K562 (cell line): ENCODE data around the gene TSPAN16. TPM values are rescaled to one million over a fixed set of nuclear protein-coding genes. Genes with fewer than 3 reads are reported as not detected.
A peak's percentile ranks its signal among the peaks of the same experiment; 100 is the strongest.

ENCODE experiments used
- CGGBP1 ChIP-seq: fragments of 250-450 bp; sonication (Bioruptor Pico); IDR thresholded peaks from 2 replicates; pipeline ENCODE4 v1.9.0; 2021; ENCODE audit warnings: mild to moderate bottlenecking
- EHMT2 ChIP-seq: fragments of 450-650 bp; IDR thresholded peaks from 2 replicates; pipeline ENCODE4 v1.6.1; 2018; ENCODE audit warnings: antibody characterized with exemption
- FOXM1 ChIP-seq, 2 experiments: fragments of 450-650 bp in 1 of 2; sonication (generic) in 1 of 2; formaldehyde crosslinking in 1 of 2; IDR thresholded peaks; 2 replicates each; pipeline versions ENCODE4 v1.6.1 to v1.9.0; 2017 to 2022; ENCODE audit warnings: low read depth in 2 of 2, mild to moderate bottlenecking in 2 of 2, missing genetic modification reagents in 1 of 2, moderate library complexity in 1 of 2
- HDAC1 ChIP-seq, 2 experiments: fragments of 450-650 bp; IDR thresholded peaks; 2 replicates each; pipeline ENCODE4 v1.6.1; 2016 to 2017; ENCODE audit warnings: inconsistent platforms in 1 of 2, mild to moderate bottlenecking in 1 of 2, moderate library complexity in 1 of 2
- MLX ChIP-seq, 2 experiments: fragments of 450-650 bp in 1 of 2; sonication (generic) in 1 of 2; formaldehyde crosslinking; conservative IDR thresholded peaks; 2 replicates each; pipeline versions ENCODE4 v1.4.0 to v1.8.1; 2020 to 2022; ENCODE audit warnings: mild to moderate bottlenecking in 1 of 2, missing genetic modification reagents in 1 of 2
- NFE2 ChIP-seq: IDR thresholded peaks from 2 replicates; pipeline ENCODE4 v1.6.1; 2014; ENCODE audit warnings: antibody characterized with exemption, low read depth
- PHB ChIP-seq: fragments of 250-450 bp; sonication (Bioruptor Pico); IDR thresholded peaks from 2 replicates; pipeline ENCODE4 v1.5.0; 2021
- RBBP5 ChIP-seq: fragments of 200-600 bp; sonication (generic); IDR thresholded peaks from 2 replicates; pipeline ENCODE4 v1.6.1; 2012; ENCODE audit warnings: borderline replicate concordance, mild to moderate bottlenecking, low read length, control low read depth, inconsistent platforms; ENCODE audit not compliant: insufficient read depth, poor library complexity, severe bottlenecking
- SMARCC2 ChIP-seq: fragments of 450-650 bp; IDR thresholded peaks from 2 replicates; pipeline ENCODE4 v1.6.1; 2017; ENCODE audit warnings: antibody characterized with exemption, moderate library complexity, mild to moderate bottlenecking, low read depth
- TGIF2 ChIP-seq: sonication (generic); formaldehyde crosslinking; IDR thresholded peaks from 2 replicates; pipeline ENCODE4 v1.8.1; 2022; ENCODE audit warnings: mild to moderate bottlenecking, missing genetic modification reagents, moderate library complexity
- TRIM28 ChIP-seq: fragments of 450-650 bp; IDR thresholded peaks from 2 replicates; pipeline ENCODE4 v1.6.1; 2017
- ZC3H4 ChIP-seq: sonication (generic); formaldehyde crosslinking; IDR thresholded peaks from 2 replicates; pipeline ENCODE4 v1.9.0; 2021; ENCODE audit warnings: missing genetic modification reagents, borderline replicate concordance
- ZFP36 ChIP-seq: fragments of 150-350 bp; IDR thresholded peaks from 2 replicates; pipeline ENCODE4 v1.6.1; 2018; ENCODE audit warnings: low read length, low read depth; ENCODE audit not compliant: partially characterized antibody
- ZNF551 ChIP-seq: fragments of 250-450 bp; sonication (Bioruptor Pico); IDR thresholded peaks from 2 replicates; pipeline ENCODE4 v1.5.0; 2021; ENCODE audit warnings: mild to moderate bottlenecking, moderate library complexity
- polyA plus RNA-seq, 8 experiments: library from polyadenylated mRNA; depleted of rRNA in 4 of 8; stranded (reverse) in 5 of 8; unstranded in 3 of 8; fragments of >200 nt; fragmentation: Nextera tagmentation in 2 of 8; fragmentation: Illumina TruSeq in 1 of 8; extraction: Ambion mirVana in 2 of 8; extraction: Trizol in 1 of 8; gene quantifications; 2 replicates each; pipeline versions ENCODE4 v1.2.1 to v1.2.3, GENCODE V29; 2011 to 2014; ENCODE audit warnings: inconsistent platforms in 1 of 8, missing spikeins in 1 of 8
- total RNA-seq, 7 experiments: library from RNA; depleted of rRNA in 6 of 7; stranded (reverse); fragments of >200 nt in 6 of 7; fragmentation: Illumina TruSeq in 2 of 7; extraction: Trizol in 2 of 7; gene quantifications; 2 replicates each; pipeline versions ENCODE4 v1.2.1 to v1.2.3, GENCODE V29; 2011 to 2021; ENCODE audit warnings: low replicate concordance in 1 of 7
- TF ChIP-seq, protein P1 (sequence below): sonication (generic); formaldehyde crosslinking; IDR thresholded peaks from 2 replicates; pipeline ENCODE4 v1.8.1; 2023; ENCODE audit warnings: mild to moderate bottlenecking, missing genetic modification reagents
- TF ChIP-seq, protein P2 (sequence below), 2 experiments: fragments of 450-650 bp; formaldehyde crosslinking in 1 of 2; IDR thresholded peaks; 2 replicates each; pipeline versions ENCODE4 v1.4.0 to v1.6.1; 2014 to 2020; ENCODE audit warnings: mild to moderate bottlenecking in 2 of 2, borderline replicate concordance in 1 of 2, low read depth in 1 of 2

The TSPAN16 gene
- total and polyA plus RNA-seq, 9 of the 15 experiments (the other 6 are each of a cell fraction or from before 2014, with no cell fraction given), result not detected

DNA sequence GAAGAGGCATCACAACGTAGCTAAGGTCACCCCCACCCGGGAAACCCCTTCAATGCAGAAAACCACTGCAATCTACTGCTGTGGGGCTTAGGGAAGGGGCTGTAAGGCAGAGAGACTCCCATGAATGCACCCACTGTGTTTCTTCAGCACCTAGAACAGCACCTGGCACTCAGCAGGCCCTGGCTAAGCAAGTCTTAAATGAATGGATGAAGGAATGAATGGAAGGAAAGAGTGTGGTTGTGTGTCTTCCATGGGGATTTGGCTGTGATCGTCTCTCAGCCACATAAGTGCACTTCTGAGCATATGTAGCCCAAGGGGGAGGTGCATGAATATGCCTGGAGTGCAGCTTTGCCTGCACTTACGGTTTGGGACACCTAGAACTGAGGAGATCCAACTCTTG lies 53.2 kb downstream of the TSPAN16 start (continued):
- TF ChIP-seq HDAC1 (IDR thresholded peaks at IDR 0.05), result no peak
- TF ChIP-seq CGGBP1 (CRISPR knock-in tag), result no peak
- no peak for TF ChIP-seq FOXM1 (IDR thresholded peaks at IDR 0.05; ENCODE audit: low read depth)
- TF ChIP-seq FOXM1 (CRISPR knock-in tag; IDR thresholded peaks at IDR 0.05; ENCODE audit: low read depth), result no peak
- no peak for TF ChIP-seq MLX (CRISPR knock-in tag; conservative IDR thresholded peaks at IDR 0.05)
- no peak for TF ChIP-seq PHB (CRISPR knock-in tag)
- TF ChIP-seq ZNF551, result no peak
- TF ChIP-seq ZC3H4 (CRISPR knock-in tag), result no peak
- no peak for TF ChIP-seq SMARCC2
- no peak for TF ChIP-seq RBBP5
- TF ChIP-seq EHMT2, result peak; percentile 72
- TF ChIP-seq, protein P1, sequence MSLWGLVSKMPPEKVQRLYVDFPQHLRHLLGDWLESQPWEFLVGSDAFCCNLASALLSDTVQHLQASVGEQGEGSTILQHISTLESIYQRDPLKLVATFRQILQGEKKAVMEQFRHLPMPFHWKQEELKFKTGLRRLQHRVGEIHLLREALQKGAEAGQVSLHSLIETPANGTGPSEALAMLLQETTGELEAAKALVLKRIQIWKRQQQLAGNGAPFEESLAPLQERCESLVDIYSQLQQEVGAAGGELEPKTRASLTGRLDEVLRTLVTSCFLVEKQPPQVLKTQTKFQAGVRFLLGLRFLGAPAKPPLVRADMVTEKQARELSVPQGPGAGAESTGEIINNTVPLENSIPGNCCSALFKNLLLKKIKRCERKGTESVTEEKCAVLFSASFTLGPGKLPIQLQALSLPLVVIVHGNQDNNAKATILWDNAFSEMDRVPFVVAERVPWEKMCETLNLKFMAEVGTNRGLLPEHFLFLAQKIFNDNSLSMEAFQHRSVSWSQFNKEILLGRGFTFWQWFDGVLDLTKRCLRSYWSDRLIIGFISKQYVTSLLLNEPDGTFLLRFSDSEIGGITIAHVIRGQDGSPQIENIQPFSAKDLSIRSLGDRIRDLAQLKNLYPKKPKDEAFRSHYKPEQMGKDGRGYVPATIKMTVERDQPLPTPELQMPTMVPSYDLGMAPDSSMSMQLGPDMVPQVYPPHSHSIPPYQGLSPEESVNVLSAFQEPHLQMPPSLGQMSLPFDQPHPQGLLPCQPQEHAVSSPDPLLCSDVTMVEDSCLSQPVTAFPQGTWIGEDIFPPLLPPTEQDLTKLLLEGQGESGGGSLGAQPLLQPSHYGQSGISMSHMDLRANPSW, result no peak
- TF ChIP-seq, protein P2, sequence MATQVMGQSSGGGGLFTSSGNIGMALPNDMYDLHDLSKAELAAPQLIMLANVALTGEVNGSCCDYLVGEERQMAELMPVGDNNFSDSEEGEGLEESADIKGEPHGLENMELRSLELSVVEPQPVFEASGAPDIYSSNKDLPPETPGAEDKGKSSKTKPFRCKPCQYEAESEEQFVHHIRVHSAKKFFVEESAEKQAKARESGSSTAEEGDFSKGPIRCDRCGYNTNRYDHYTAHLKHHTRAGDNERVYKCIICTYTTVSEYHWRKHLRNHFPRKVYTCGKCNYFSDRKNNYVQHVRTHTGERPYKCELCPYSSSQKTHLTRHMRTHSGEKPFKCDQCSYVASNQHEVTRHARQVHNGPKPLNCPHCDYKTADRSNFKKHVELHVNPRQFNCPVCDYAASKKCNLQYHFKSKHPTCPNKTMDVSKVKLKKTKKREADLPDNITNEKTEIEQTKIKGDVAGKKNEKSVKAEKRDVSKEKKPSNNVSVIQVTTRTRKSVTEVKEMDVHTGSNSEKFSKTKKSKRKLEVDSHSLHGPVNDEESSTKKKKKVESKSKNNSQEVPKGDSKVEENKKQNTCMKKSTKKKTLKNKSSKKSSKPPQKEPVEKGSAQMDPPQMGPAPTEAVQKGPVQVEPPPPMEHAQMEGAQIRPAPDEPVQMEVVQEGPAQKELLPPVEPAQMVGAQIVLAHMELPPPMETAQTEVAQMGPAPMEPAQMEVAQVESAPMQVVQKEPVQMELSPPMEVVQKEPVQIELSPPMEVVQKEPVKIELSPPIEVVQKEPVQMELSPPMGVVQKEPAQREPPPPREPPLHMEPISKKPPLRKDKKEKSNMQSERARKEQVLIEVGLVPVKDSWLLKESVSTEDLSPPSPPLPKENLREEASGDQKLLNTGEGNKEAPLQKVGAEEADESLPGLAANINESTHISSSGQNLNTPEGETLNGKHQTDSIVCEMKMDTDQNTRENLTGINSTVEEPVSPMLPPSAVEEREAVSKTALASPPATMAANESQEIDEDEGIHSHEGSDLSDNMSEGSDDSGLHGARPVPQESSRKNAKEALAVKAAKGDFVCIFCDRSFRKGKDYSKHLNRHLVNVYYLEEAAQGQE (IDR thresholded peaks at IDR 0.05; ENCODE audit: borderline replicate concordance), result peak; percentile 60; the same call in 1 of the 2 replicates
- TF ChIP-seq, protein P2 (CRISPR knock-in tag; IDR thresholded peaks at IDR 0.05; ENCODE audit: low read depth), result no peak
- no peak for TF ChIP-seq TGIF2 (CRISPR knock-in tag)
- TF ChIP-seq TRIM28, result peak; percentile 83
- TF ChIP-seq NFE2, result no peak
- peak; percentile 32 for TF ChIP-seq ZFP36
